Gastroesophageal sphincter (tissue), 4 donors: Measurements from ENCODE around the gene C17orf100. TPM values are rescaled to one million over a fixed set of nuclear protein-coding genes. Genes with fewer than 3 reads are reported as not detected.

ENCODE experiments used
- ATAC-seq: fragments of 150-250 bp; one replicate; pipeline ENCODE4 v1.9.1; 2016; ENCODE audit warnings: mild to moderate bottlenecking, moderate library complexity
- H3K27ac ChIP-seq, 4 donors: fragments of 200-600 bp; sonication (generic) in 3 of 4; 1 replicate in 3 of 4; 2 replicates in 1 of 4; pipeline ENCODE4 v1.5.1; 2016 to 2019
- H3K27me3 ChIP-seq: fragments of 200-600 bp; sonication (generic); one replicate; pipeline ENCODE4 v1.5.1; 2019
- H3K36me3 ChIP-seq, 2 donors: fragments of 200-600 bp; sonication (generic); one replicate each; pipeline ENCODE4 v1.5.1; 2019; ENCODE audit warnings: control low read depth in 1 of 2
- H3K4me1 ChIP-seq, 3 donors: fragments of 200-600 bp; sonication (generic); 1 replicate in 2 of 3; 2 replicates in 1 of 3; pipeline ENCODE4 v1.5.1; 2016 to 2019; ENCODE audit warnings: control low read depth in 2 of 3
- H3K4me3 ChIP-seq, 2 donors: fragments of 200-600 bp; sonication (generic); one replicate each; pipeline ENCODE4 v1.5.1; 2019; ENCODE audit warnings: mild to moderate bottlenecking in 1 of 2, moderate library complexity in 1 of 2
- H3K9me3 ChIP-seq, 3 donors: fragments of 200-600 bp; sonication (generic); one replicate each; pipeline ENCODE4 v1.5.1; 2017 to 2019; ENCODE audit warnings: control low read depth in 2 of 3
- CTCF ChIP-seq, 4 experiments: fragments of 200-600 bp in 2 of 4; fragments of 450-650 bp in 2 of 4; sonication (generic) in 1 of 4; IDR thresholded peaks; one replicate each; pipeline ENCODE4 v1.5.1; 2017 to 2019; ENCODE audit warnings: antibody characterized with exemption in 4 of 4, mild to moderate bottlenecking in 2 of 4, moderate library complexity in 2 of 4
- EP300 ChIP-seq: sonication (generic); formaldehyde crosslinking; IDR thresholded peaks from one replicate; pipeline ENCODE4 v1.6.1; 2017; ENCODE audit warnings: antibody characterized with exemption, mild to moderate bottlenecking
- POLR2A ChIP-seq, 2 donors: fragments of 450-650 bp; IDR thresholded peaks; one replicate each; pipeline ENCODE4 v1.6.1; 2017; ENCODE audit warnings: antibody characterized with exemption in 2 of 2, mild to moderate bottlenecking in 2 of 2, moderate library complexity in 1 of 2
- POLR2AphosphoS5 ChIP-seq: sonication (generic); formaldehyde crosslinking; IDR thresholded peaks from one replicate; pipeline ENCODE4 v1.6.1; 2017; ENCODE audit warnings: antibody characterized with exemption
- WGBS, 2 donors: methylation state at CpG; one replicate each; pipeline ENCODE4 v1.1.5; 2018; ENCODE audit warnings: low coverage in 1 of 2; 5-methylcytosine and 5-hydroxymethylcytosine counted together
- total RNA-seq, 4 donors: library from RNA; depleted of rRNA; stranded (reverse); fragments of >200 nt; gene quantifications; one replicate each; pipeline ENCODE4 v1.1.0, GENCODE V29; 2016

The C17orf100 gene
- total RNA-seq, 4 donors from 2014 or later, result 1.4 to 2.1 TPM; not detected in 2

GRCh38 chr17:6684460-6684783, 32.9 kb downstream of the C17orf100 start:
- no peak for TF ChIP-seq EP300
- TF ChIP-seq POLR2A (IDR thresholded peaks at IDR 0.05), result no peak
- no peak for TF ChIP-seq CTCF (IDR thresholded peaks at IDR 0.05)
- TF ChIP-seq POLR2AphosphoS5, result no peak
- H3K27ac ChIP-seq, result no peak overlapping the region
- ATAC-seq, result no peak
- H3K4me3 ChIP-seq, result no peak overlapping the region
- H3K36me3 ChIP-seq, result no peaks in the 10 kb centered on the region
- 57 to 69% methylated on average over 6 of the region's 7 CpGs for WGBS, 2 donors
- no peaks in the 10 kb centered on the region for H3K9me3 ChIP-seq
- H3K27me3 ChIP-seq, result peaks cover 43% of the 10 kb centered on the region
- H3K4me1 ChIP-seq, result no peaks in the 10 kb centered on the region

GRCh38 chr17:6684881-6685767, 33.6 kb downstream of the C17orf100 start:
- H3K27ac ChIP-seq, result no peak overlapping the region
- TF ChIP-seq CTCF (IDR thresholded peaks at IDR 0.05), result no peak
- no peak for TF ChIP-seq POLR2A (IDR thresholded peaks at IDR 0.05)
- TF ChIP-seq POLR2AphosphoS5, result no peak
- no peak for TF ChIP-seq EP300
- H3K9me3 ChIP-seq, result no peaks in the 10 kb centered on the region
- no peak for ATAC-seq
- peaks cover 41% of the 10 kb centered on the region for H3K27me3 ChIP-seq
- 83% methylated on average over 1 to 9 of the region's 14 CpGs for WGBS, 2 donors
- H3K4me3 ChIP-seq, result no peak overlapping the region
- no peaks in the 10 kb centered on the region for H3K36me3 ChIP-seq
- no peaks in the 10 kb centered on the region for H3K4me1 ChIP-seq

GRCh38 chr17:6686026-6686425, 34.5 kb downstream of the C17orf100 start:
- H3K27me3 ChIP-seq, result peaks cover 50% of the 10 kb centered on the region
- H3K36me3 ChIP-seq, result no peaks in the 10 kb centered on the region
- H3K9me3 ChIP-seq, result no peaks in the 10 kb centered on the region
- H3K27ac ChIP-seq, result no peak overlapping the region
- no peak overlapping the region for H3K4me3 ChIP-seq
- no peak for ATAC-seq
- TF ChIP-seq POLR2AphosphoS5 (no peak), POLR2A (IDR thresholded peaks at IDR 0.05) (no peak), EP300 (no peak), CTCF (IDR thresholded peaks at IDR 0.05) (no peak)
- no peaks in the 10 kb centered on the region for H3K4me1 ChIP-seq
- WGBS, 2 donors, result 70% methylated on average over 2 of the region's 4 CpGs; no CpG with 5 or more reads in 1 of the 2 donors

GRCh38 chr17:6688944-6689343, 37.4 kb downstream of the C17orf100 start:
- no peak overlapping the region for H3K27ac ChIP-seq
- no peaks in the 10 kb centered on the region for H3K9me3 ChIP-seq
- no peak for ATAC-seq
- no peaks in the 10 kb centered on the region for H3K36me3 ChIP-seq
- TF ChIP-seq POLR2A (IDR thresholded peaks at IDR 0.05) (no peak), POLR2AphosphoS5 (no peak), EP300 (no peak), CTCF (IDR thresholded peaks at IDR 0.05) (no peak)
- H3K4me3 ChIP-seq, result no peak overlapping the region
- peaks cover 42% of the 10 kb centered on the region for H3K27me3 ChIP-seq
- WGBS, 2 donors, result 67 to 85% methylated on average over 6 to 9 of the region's 9 CpGs
- no peaks in the 10 kb centered on the region for H3K4me1 ChIP-seq

- H3K27ac ChIP-seq, result no peak overlapping the region
- peaks cover 26% of the 10 kb centered on the region for H3K27me3 ChIP-seq
- H3K9me3 ChIP-seq, result no peaks in the 10 kb centered on the region
- 65 to 87% methylated on average over 6 to 7 of the region's 11 CpGs for WGBS, 2 donors
- H3K4me1 ChIP-seq, result no peaks in the 10 kb centered on the region
- H3K4me3 ChIP-seq, result no peak overlapping the region
- TF ChIP-seq POLR2AphosphoS5, result no peak
- no peaks in the 10 kb centered on the region for H3K36me3 ChIP-seq
- no peak for ATAC-seq
Observed at GRCh38 chr17:6690641-6691040, 39.1 kb downstream of the C17orf100 start.
